Hepatocyte (in vitro differentiated cells): ENCODE measurements around the gene PIK3R6.

ENCODE experiments used
- CTCF ChIP-seq: fragments of 200-600 bp; sonication (generic); IDR thresholded peaks from 2 replicates; pipeline ENCODE4 v1.5.1; 2016; ENCODE audit warnings: antibody characterized with exemption, mild to moderate bottlenecking; ENCODE audit not compliant: poor library complexity
- EZH2 ChIP-seq: fragments of 200-600 bp; sonication (generic); IDR thresholded peaks from 2 replicates; pipeline ENCODE4 v1.6.1; 2016; ENCODE audit warnings: antibody characterized with exemption, mild to moderate bottlenecking, borderline replicate concordance
- EZH2phosphoT487 ChIP-seq: fragments of 200-600 bp; sonication (generic); IDR thresholded peaks from one replicate; pipeline ENCODE4 v1.6.1; 2018; ENCODE audit warnings: antibody characterized with exemption, mild to moderate bottlenecking, low read depth, moderate library complexity; ENCODE audit not compliant: unreplicated experiment, severe bottlenecking

- TF ChIP-seq CTCF (no peak), EZH2phosphoT487 (no peak), EZH2 (no peak)
Observed at GRCh38 chr17:8806926-8807550, 60.4 kb downstream of the PIK3R6 start.
